Effector memory CD4-positive, alpha-beta T cell (primary cell): ENCODE data around the gene RSRC1.

Source experiments
- DNase-seq, 3 donors: peaks; one replicate each; pipeline ENCODE4 v3.0.0-alpha.2; 2020
- H3K27ac ChIP-seq: 2 replicates; pipeline ENCODE4 v1.7.0; 2013; ENCODE audit warnings: mild to moderate bottlenecking, low read length, moderate library complexity; ENCODE audit not compliant: insufficient read depth, poor library complexity, severe bottlenecking
- H3K27me3 ChIP-seq: replicated peaks from 2 replicates; pipeline ENCODE4 v1.7.0; 2013; ENCODE audit warnings: mild to moderate bottlenecking, low read length; ENCODE audit not compliant: insufficient read depth, control insufficient read depth, poor library complexity, severe bottlenecking
- H3K36me3 ChIP-seq: 2 replicates; pipeline ENCODE4 v1.7.0; 2013; ENCODE audit warnings: mild to moderate bottlenecking, low read length, moderate library complexity; ENCODE audit not compliant: control insufficient read depth, insufficient read depth
- H3K4me1 ChIP-seq: 2 replicates; pipeline ENCODE4 v1.7.0; 2013; ENCODE audit warnings: low read length, mild to moderate bottlenecking; ENCODE audit not compliant: control insufficient read depth, insufficient read depth, poor library complexity, severe bottlenecking
- H3K4me3 ChIP-seq: 2 replicates; pipeline ENCODE4 v1.7.0; 2013; ENCODE audit warnings: low read length, low read depth, mild to moderate bottlenecking; ENCODE audit not compliant: insufficient read depth, poor library complexity, severe bottlenecking
- H3K9me3 ChIP-seq: 2 replicates; pipeline ENCODE4 v1.7.0; 2013; ENCODE audit warnings: mild to moderate bottlenecking, low read length, moderate library complexity; ENCODE audit not compliant: control insufficient read depth

RSRC1 gene

DNA sequence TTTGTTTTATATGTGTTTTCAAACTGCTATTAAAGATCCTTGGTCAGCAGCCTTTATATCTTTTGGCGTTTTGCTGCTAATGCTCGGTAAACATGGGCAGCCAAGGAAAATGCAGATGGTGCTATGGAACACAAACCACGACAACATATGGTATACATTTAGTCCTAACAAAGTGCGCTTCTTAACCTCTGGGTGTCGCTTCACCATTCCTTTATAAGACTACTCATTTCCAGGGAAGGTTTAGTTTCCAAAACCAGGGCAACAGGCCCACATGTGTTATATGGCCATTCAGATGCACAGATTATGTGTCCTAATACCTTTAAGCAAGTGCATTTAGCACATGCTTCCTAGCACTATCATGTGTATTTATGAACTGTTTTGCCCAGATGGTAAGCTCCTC, 18.4 kb upstream of the RSRC1 start:
- Histone ChIP-seq H3K9me3 (no peaks in the 10 kb centered on the region), H3K36me3 (no peaks in the 10 kb centered on the region), H3K27ac (no peak overlapping the region), H3K4me3 (no peak overlapping the region), H3K4me1 (no peaks in the 10 kb centered on the region), H3K27me3 (peaks cover 48% of the 10 kb centered on the region)
- DNase-seq: no peak

DNA sequence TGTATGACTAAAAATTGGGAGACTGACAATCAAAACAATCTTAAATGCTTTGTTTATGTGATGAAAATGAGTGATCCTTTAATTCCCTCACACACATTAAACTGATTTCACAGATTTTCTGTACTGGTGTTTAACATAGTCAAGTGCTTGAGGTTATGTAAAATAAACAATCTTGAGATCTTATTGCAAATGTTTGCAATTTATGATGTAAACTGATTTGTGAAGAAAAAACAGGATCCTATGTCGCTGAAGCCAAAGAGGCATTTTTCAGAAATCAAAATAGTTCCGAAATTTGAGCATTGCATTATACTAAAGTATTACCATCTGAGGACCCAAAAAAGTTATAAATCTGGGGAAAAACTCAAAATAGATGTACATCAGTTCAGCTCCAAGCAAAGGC, 16.4 kb upstream of the RSRC1 start:
- no peaks in the 10 kb centered on the region for H3K9me3 ChIP-seq
- H3K36me3 ChIP-seq: no peaks in the 10 kb centered on the region
- no peak for DNase-seq
- no peak overlapping the region for H3K27ac ChIP-seq
- H3K27me3 ChIP-seq: peaks cover 60% of the 10 kb centered on the region
- peaks cover 11% of the 10 kb centered on the region for H3K4me1 ChIP-seq
- no peak overlapping the region for H3K4me3 ChIP-seq

DNA sequence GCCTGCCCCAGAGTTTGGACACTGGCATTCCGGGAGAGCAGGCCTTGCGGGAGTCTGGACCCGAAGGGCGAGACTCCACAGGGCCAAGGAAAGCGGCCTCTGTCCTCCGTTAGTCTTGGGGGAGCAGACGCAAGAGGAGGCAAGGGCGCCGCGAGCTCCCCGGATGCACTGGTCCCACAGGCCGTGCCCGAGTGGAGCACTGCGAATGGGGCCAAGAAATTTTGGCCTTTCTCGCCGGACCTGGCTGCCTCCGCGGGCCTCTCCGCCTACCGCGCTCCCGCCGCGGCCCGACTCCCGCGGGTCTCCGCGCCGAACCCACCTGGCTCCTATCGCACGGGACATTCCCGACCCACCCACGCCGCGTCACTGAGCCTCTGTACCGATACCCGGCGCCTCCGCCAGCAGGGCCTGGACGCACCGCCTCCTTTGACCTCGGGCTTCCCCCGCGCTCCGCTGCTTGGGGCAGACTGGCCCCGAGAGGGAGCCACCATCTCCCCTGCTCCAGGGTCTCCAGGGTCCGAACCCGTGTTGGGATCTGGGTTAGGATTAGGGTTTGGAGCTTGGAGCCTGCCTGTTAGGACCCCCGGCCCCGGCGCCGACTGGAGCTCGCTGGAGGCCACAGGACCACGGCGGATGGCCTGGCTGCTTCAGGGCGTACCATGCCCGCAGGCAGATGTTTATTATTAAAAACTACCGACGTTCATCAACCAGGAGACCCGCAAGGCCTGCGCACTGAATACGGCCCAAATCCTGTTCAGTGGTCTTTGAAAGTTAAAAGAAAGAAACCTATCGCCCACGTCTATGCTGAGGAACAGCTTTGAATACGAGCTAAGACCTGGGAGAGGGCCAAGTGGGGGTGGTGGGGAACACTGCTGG, 15.4 kb upstream of the RSRC1 start:
- H3K27ac ChIP-seq: no peak overlapping the region
- no peaks in the 10 kb centered on the region for H3K36me3 ChIP-seq
- H3K4me3 ChIP-seq: no peak overlapping the region
- peaks cover 69% of the 10 kb centered on the region for H3K27me3 ChIP-seq
- H3K9me3 ChIP-seq: no peaks in the 10 kb centered on the region
- H3K4me1 ChIP-seq: peaks cover 12% of the 10 kb centered on the region
- no peak for DNase-seq

DNA sequence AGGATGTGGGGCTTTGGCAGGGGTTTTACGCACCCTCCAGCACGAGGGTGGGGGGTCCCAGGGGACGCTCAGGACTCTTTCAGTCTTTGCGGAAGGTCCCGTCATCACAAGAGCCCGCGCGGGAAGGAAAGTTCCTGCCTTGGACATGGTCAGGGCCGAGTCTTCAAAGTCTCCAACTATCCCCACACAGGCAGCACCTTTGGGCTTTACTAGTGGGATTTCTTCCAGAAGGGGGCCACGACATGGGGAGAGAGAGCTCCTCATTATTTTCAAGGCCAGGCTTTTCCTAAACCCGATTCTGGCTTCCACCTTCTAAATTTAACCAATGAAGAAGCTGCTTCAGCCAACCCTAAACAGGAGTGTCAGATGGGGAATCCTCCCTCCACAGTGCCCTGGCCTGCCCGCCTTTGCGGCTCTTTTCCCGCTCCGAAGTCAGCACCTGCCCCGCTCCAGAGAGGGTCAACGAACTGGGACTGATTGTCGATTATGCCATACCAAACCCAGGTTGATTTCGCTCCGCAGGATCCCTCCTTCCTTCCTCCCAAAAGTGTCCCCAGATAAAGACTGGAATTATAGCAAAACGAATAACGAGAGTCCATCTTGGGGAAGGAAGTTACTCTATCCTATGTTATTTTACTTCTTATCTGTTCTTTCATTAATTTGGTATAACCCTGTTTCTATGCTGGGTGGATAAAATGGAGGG, 14.6 kb upstream of the RSRC1 start:
- peaks cover 12% of the 10 kb centered on the region for H3K4me1 ChIP-seq
- no peak overlapping the region for H3K27ac ChIP-seq
- no peaks in the 10 kb centered on the region for H3K36me3 ChIP-seq
- H3K27me3 ChIP-seq: peaks cover 72% of the 10 kb centered on the region
- DNase-seq: no peak
- H3K9me3 ChIP-seq: no peaks in the 10 kb centered on the region
- H3K4me3 ChIP-seq: no peak overlapping the region

DNA sequence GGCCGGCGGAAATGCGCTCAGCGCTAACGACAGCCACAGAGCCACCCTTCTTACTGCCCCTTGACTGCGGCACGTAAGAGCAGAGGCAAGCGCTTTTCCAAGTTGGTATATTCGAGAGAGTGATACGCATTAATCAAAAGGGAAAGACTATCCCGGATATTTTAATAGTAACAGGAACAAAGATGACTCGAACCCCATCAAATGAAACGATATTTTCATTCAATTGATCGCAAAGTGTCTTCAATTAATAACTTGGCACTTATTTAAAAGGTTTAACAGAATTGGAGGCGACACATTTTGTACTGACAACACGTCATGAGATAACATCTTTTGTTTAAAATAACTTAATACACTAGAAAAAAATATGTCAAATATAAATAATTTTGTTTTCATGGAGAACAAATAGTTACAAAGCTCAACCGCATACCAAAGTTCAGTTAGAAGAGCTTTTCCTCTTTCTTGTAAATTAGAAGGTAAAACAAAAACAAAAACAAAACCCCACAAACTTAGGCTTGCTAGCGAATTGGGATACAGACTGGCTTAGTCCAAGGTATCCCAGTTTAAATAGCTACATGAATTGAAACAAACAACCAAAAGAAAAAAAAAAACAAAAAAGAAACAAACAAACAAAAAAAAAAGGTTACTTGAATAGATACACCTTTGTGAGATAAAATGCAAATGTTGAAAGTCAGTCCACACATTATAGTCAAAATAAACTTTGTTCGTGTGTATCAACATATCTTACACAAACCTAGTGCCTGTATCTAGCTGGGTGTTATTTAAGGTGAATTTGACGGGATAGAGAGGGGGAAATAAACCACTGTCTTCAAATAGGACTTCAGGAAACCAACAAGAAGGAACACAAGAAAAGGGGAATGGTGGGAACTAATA, 13.8 kb upstream of the RSRC1 start:
- Histone ChIP-seq H3K4me3 (no peak overlapping the region), H3K27me3 (peaks cover 76% of the 10 kb centered on the region)

DNA sequence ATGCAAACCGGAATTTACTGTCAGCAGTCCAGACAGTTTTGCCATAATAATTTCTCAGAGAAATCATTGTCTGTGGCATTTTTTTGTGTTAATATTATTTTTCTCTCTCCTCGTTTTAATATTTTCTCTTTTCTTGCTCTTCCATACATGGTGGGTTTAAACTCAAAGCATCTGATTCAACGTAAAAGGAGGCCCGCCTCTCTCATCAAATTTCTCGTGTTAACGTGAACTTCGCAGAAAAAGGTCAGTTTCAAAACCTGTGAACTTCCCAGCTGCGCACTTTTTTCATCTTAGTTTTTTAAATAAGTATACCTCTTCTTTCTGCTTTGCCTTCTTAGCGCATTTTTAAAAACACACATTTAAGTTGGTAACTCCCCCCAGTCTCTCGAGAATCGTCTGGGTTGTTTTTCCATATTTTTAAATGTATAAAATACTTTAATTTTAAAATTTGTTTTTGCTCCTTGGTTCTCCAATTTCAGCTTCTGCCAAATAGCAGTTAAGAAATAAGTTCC, 12.8 kb upstream of the RSRC1 start:
- H3K27me3 ChIP-seq: peaks cover 81% of the 10 kb centered on the region
- DNase-seq: no peak
- H3K4me3 ChIP-seq: no peak overlapping the region
- peaks cover 3% of the 10 kb centered on the region for H3K9me3 ChIP-seq
- H3K4me1 ChIP-seq: peaks cover 12% of the 10 kb centered on the region
- H3K27ac ChIP-seq: no peak overlapping the region
- H3K36me3 ChIP-seq: no peaks in the 10 kb centered on the region

More for the DNA sequence above, 13.8 kb upstream of the RSRC1 start:
- H3K9me3 ChIP-seq: no peaks in the 10 kb centered on the region
- H3K27ac ChIP-seq: no peak overlapping the region
- no peak for DNase-seq
- peaks cover 12% of the 10 kb centered on the region for H3K4me1 ChIP-seq
- no peaks in the 10 kb centered on the region for H3K36me3 ChIP-seq

DNA sequence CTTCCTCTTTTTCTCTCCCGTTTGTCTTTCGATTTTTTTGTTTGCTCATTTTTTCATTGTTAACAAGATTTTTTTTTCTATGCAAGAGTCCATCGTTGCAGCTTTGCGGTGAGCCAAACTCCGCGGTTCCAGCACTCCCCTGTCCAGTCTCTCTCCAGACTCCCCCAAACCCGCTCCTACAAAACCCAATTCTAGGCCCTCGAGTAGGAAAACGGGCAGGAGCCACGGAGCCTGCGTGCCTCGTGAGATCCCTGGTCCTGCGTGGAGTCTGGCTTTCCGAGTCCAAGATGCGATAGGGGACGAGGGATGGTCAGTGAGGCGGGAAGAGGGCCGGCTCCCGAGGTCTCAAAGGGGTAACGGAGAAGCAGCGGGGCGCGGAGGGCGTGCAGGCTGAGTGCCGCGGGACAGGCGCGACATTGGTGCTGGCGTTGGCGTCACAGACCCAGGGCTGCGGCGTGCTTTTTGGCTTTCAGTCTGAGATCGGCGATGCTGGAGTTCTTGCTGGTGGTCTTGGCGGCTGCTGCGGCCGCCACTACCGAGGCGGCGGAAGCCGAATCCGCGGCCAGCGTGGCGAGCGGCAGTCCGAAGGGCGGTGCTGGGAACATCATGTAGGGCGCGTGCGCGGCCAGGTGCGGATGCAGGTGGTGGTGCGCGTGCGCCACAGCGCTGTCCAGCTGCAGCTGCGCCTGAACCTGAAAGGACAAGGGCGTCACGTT, 12.1 kb upstream of the RSRC1 start:
- Histone ChIP-seq H3K4me1 (peaks cover 12% of the 10 kb centered on the region), H3K4me3 (peak overlapping the region; percentile 56), H3K9me3 (peaks cover 3% of the 10 kb centered on the region), H3K27me3 (peaks cover 83% of the 10 kb centered on the region), H3K36me3 (no peaks in the 10 kb centered on the region), H3K27ac (no peak overlapping the region)
- DNase-seq: peak; percentile 39 to 62 (median 56)

DNA sequence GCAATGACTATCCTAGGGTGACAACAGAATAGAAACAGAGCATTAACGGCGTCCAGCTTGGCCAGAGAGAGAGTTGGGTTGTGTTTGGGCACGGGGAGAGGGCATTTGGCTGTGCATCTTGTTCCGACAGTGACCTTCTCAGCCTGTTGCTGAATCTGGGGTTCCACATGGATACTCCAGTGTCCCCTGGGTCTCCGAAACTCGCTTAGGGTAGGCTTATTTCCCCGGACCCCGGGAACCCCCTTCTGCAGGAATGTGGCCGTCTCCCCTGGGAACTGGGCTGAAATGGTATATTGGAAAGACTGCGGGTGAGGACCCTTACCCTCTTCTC, 11.6 kb upstream of the RSRC1 start:
- Histone ChIP-seq H3K36me3 (no peaks in the 10 kb centered on the region), H3K4me1 (peaks cover 14% of the 10 kb centered on the region), H3K27me3 (peaks cover 87% of the 10 kb centered on the region), H3K4me3 (peak overlapping the region; percentile 56), H3K9me3 (peaks cover 3% of the 10 kb centered on the region), H3K27ac (no peak overlapping the region)
- DNase-seq: no peak

DNA sequence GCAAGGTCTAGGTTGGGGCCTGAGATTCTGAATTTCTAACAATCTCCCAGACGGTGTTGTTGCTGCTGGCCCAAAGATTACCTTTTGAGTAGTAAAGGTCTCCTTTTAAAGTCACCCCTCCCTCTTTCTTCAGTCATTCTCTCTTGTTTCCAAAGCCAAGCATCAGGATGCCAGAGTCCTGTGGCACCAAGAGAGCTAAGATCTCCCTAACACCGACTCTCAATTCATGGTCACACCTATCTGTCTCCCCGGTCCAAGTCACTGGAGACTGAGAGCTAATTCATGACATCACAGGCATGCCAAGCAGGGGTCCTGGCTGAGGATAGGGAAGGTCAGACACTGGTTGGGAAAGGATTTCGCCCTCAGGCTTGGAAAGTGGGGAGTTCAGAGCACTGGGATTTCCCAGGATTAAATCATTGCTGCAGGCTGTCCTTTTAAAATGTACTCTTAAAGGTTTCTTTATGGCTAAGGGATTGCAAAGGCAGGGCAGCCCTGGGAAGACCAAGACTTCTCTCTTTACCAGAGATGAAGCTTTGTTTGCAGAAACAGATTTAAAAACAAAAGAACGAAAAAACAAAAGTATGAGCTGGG, 11.0 kb upstream of the RSRC1 start:
- DNase-seq: no peak
- Histone ChIP-seq H3K36me3 (no peaks in the 10 kb centered on the region), H3K27me3 (peaks cover 92% of the 10 kb centered on the region), H3K4me1 (peaks cover 20% of the 10 kb centered on the region), H3K27ac (no peak overlapping the region), H3K4me3 (no peak overlapping the region), H3K9me3 (peaks cover 3% of the 10 kb centered on the region)
